HepG2 (cell line): ENCODE data around the gene PLXNA4. TPM values are rescaled to one million over a fixed set of nuclear protein-coding genes. Genes with fewer than 3 reads are reported as not detected.

Experiments used
- ATAC-seq: fragments of 200-7000 bp; cut with Tn5 transposase; 3 replicates; pipeline ENCODE4 v1.9.1; 2020; ENCODE audit warnings: mild to moderate bottlenecking, moderate library complexity
- BruUV-seq: library from RNA; stranded (reverse); fragments of 400-500 nt; replicated peaks from 2 replicates; lab custom pipeline; 2021; lab: Mats Ljungman, UMichigan
- CTCF ChIA-PET: fragments of 300-600 bp; formaldehyde crosslinking; extraction: SDS; loops from one replicate; lab custom pipeline; 2021; ENCODE audit warnings: low total read pairs, inconsistent platforms, low intra/inter-chr PET ratio; lab: Yijun Ruan, JAX
- POLR2A ChIA-PET: fragments of 350-600 bp; sonication (Branson Sonifier 250); formaldehyde crosslinking; loops from one replicate; lab custom pipeline; 2020; ENCODE audit warnings: antibody characterized with exemption, inconsistent platforms; lab: Yijun Ruan, JAX
- DNase-seq: peaks from one replicate; pipeline ENCODE4 v3.0.0-alpha.2; 2015; ENCODE audit warnings: low spot score
- FAIRE-seq: peaks from 3 replicates; lab custom pipeline; 2011; peaks lifted over from hg19 to GRCh38; lab: Jason Lieb, UNC
- H2AFZ ChIP-seq: one replicate; pipeline ENCODE4 v1.6.1; 2011; ENCODE audit warnings: low read length, inconsistent platforms
- H3K27ac ChIP-seq: fragments of 300-600 bp; 3 replicates; pipeline ENCODE4 v1.8.0; 2011; ENCODE audit warnings: mixed run types, mild to moderate bottlenecking, mixed read lengths, low read length, inconsistent platforms; ENCODE audit not compliant: insufficient read depth; ENCODE audit errors: extremely low read length
- H3K27me3 ChIP-seq, 2 experiments: fragments of 200-600 bp in 1 of 2; 2 replicates in 1 of 2; 3 replicates in 1 of 2; pipeline versions ENCODE4 v1.6.0 to v1.8.0; 2011; ENCODE audit warnings: low read length in 2 of 2, mild to moderate bottlenecking in 2 of 2, moderate library complexity in 2 of 2, inconsistent platforms in 1 of 2; ENCODE audit not compliant: insufficient read depth in 2 of 2, control insufficient read depth in 1 of 2
- H3K36me3 ChIP-seq, 2 experiments: fragments of 200-600 bp in 1 of 2; replicated peaks in 1 of 2; 2 replicates in 1 of 2; 3 replicates in 1 of 2; pipeline versions ENCODE4 v1.5.1 to v1.8.0; 2011; ENCODE audit warnings: low read length in 2 of 2, inconsistent platforms in 1 of 2; ENCODE audit not compliant: insufficient read depth in 2 of 2, control insufficient read depth in 1 of 2
- H3K4me1 ChIP-seq: 2 replicates; pipeline ENCODE4 v1.5.1; 2012; ENCODE audit warnings: low read length, inconsistent platforms; ENCODE audit not compliant: insufficient read depth
- H3K4me2 ChIP-seq: 2 replicates; pipeline ENCODE4 v1.6.0; 2011; ENCODE audit warnings: low read depth, low read length, inconsistent platforms
- H3K4me3 ChIP-seq, 3 experiments: fragments of 200-600 bp in 1 of 3; sonication (generic), shearing (Covaris generic) in 1 of 3; replicated peaks in 1 of 3; 2 replicates each; pipeline ENCODE4 v1.5.1; 2011 to 2016; ENCODE audit warnings: low read length in 3 of 3, inconsistent platforms in 2 of 3, low read depth in 2 of 3, mild to moderate bottlenecking in 2 of 3, control low read depth in 1 of 3, mixed read lengths in 1 of 3; ENCODE audit not compliant: insufficient read depth in 1 of 3
- H3K79me2 ChIP-seq: one replicate; pipeline ENCODE4 v1.6.1; 2011; ENCODE audit warnings: low read length, inconsistent platforms; ENCODE audit not compliant: insufficient read depth
- H3K9ac ChIP-seq: 2 replicates; pipeline ENCODE4 v1.6.0; 2011; ENCODE audit warnings: mild to moderate bottlenecking, low read depth, low read length, inconsistent platforms; ENCODE audit not compliant: insufficient read depth
- H3K9me3 ChIP-seq: 2 replicates; pipeline ENCODE4 v1.5.1; 2012; ENCODE audit warnings: mild to moderate bottlenecking, low read length
- H4K20me1 ChIP-seq: 2 replicates; pipeline ENCODE4 v1.6.0; 2011; ENCODE audit warnings: inconsistent platforms, mild to moderate bottlenecking, low read length, moderate library complexity; ENCODE audit not compliant: insufficient read depth
- ATF1 ChIP-seq: IDR thresholded peaks from 2 replicates; pipeline ENCODE4 v1.6.1; 2016; ENCODE audit warnings: mild to moderate bottlenecking, control low read depth
- BCL3 ChIP-seq: sonication (generic); formaldehyde crosslinking; IDR thresholded peaks from 2 replicates; pipeline ENCODE4 v1.5.1; 2020; ENCODE audit warnings: mild to moderate bottlenecking, missing genetic modification reagents, moderate library complexity
- CHCHD3 ChIP-seq: sonication (generic); formaldehyde crosslinking; IDR thresholded peaks from 2 replicates; pipeline ENCODE4 v1.8.0; 2022; ENCODE audit warnings: mild to moderate bottlenecking, missing genetic modification reagents, moderate library complexity
- FOXA1 ChIP-seq, 2 experiments: fragments of 450-650 bp in 1 of 2; sonication (generic) in 1 of 2; formaldehyde crosslinking in 1 of 2; IDR thresholded peaks; 2 replicates each; pipeline versions ENCODE4 v1.4.0 to v1.6.1; 2016 to 2020; ENCODE audit warnings: missing genetic modification reagents in 1 of 2
- FOXC1 ChIP-seq: sonication (generic); formaldehyde crosslinking; IDR thresholded peaks from 2 replicates; pipeline ENCODE4 v1.8.0; 2022; ENCODE audit warnings: mild to moderate bottlenecking, missing genetic modification reagents, borderline replicate concordance
- KMT2B ChIP-seq: IDR thresholded peaks from 2 replicates; pipeline ENCODE4 v1.6.1; 2016; ENCODE audit warnings: missing genetic modification reagents, missing compliant biosample characterization
- MXD4 ChIP-seq: IDR thresholded peaks from 2 replicates; pipeline ENCODE4 v1.6.1; 2016; ENCODE audit warnings: mild to moderate bottlenecking, missing biosample characterization, missing genetic modification reagents
- NPAS2 ChIP-seq: sonication (generic); formaldehyde crosslinking; IDR thresholded peaks from 2 replicates; pipeline ENCODE4 v1.8.0; 2022; ENCODE audit warnings: mild to moderate bottlenecking, missing genetic modification reagents, borderline replicate concordance
- NR3C1 ChIP-seq: sonication (generic); formaldehyde crosslinking; IDR thresholded peaks from 2 replicates; pipeline ENCODE4 v1.4.0; 2020; ENCODE audit warnings: missing genetic modification reagents
- NRL ChIP-seq: sonication (generic); formaldehyde crosslinking; IDR thresholded peaks from 2 replicates; pipeline ENCODE4 v1.5.0; 2020; ENCODE audit warnings: missing genetic modification reagents, mild to moderate bottlenecking, moderate library complexity, borderline replicate concordance
- RARG ChIP-seq: sonication (generic); formaldehyde crosslinking; IDR thresholded peaks from 2 replicates; pipeline ENCODE4 v1.4.0; 2020; ENCODE audit warnings: low read depth, mild to moderate bottlenecking, missing genetic modification reagents
- RFX1 ChIP-seq: fragments of 450-650 bp; IDR thresholded peaks from 2 replicates; pipeline ENCODE4 v1.6.1; 2017
- ZBTB1 ChIP-seq: sonication (generic); formaldehyde crosslinking; IDR thresholded peaks from 2 replicates; pipeline ENCODE4 v1.4.0; 2020; ENCODE audit warnings: missing genetic modification reagents, borderline replicate concordance
- ZNF44 ChIP-seq: sonication (generic); formaldehyde crosslinking; IDR thresholded peaks from 2 replicates; pipeline ENCODE4 v1.5.1; 2020; ENCODE audit warnings: mild to moderate bottlenecking, missing genetic modification reagents
- ZNF615 ChIP-seq: sonication (generic); formaldehyde crosslinking; IDR thresholded peaks from 2 replicates; pipeline ENCODE4 v1.5.0; 2020; ENCODE audit warnings: mild to moderate bottlenecking, missing genetic modification reagents, borderline replicate concordance
- ZNF616 ChIP-seq: sonication (generic); formaldehyde crosslinking; IDR thresholded peaks from 2 replicates; pipeline ENCODE4 v1.5.0; 2020; ENCODE audit warnings: low read depth, mild to moderate bottlenecking, missing genetic modification reagents
- WGBS: methylation state at CpG from one replicate; pipeline ENCODE4 v1.1.6; 2017; ENCODE audit warnings: low lambda C conversion rate; 5-methylcytosine and 5-hydroxymethylcytosine counted together
- in situ Hi-C: cut with HindIII; loops from 2 replicates; pipeline ENCODE4 v1.10.0; 2017; ENCODE audit warnings: low pct_unique_long_range_greater_than_20kb; ENCODE audit not compliant: extremely low pct_ligation_motif_present
- intact Hi-C: fragments of 100-400 bp; cut with micrococcal nuclease; formaldehyde crosslinking; loops from one replicate; pipeline ENCODE4 v1.10.0; 2022; ENCODE audit not compliant: unreplicated experiment
- polyA plus RNA-seq, 8 experiments: library from polyadenylated mRNA; depleted of rRNA in 3 of 8; stranded (reverse) in 7 of 8; unstranded in 1 of 8; fragments of >200 nt; fragmentation: Illumina TruSeq in 4 of 8; extraction: Trizol in 4 of 8; gene quantifications; 2 replicates each; pipeline versions ENCODE4 v1.2.1 to v1.2.3, GENCODE V29; 2011 to 2016; ENCODE audit warnings: low read depth in 4 of 8, missing spikeins in 1 of 8, mixed read lengths in 1 of 8; ENCODE audit not compliant: insufficient read depth in 1 of 8
- total RNA-seq, 5 experiments: library from RNA; depleted of rRNA; stranded (reverse); fragments of >200 nt; fragmentation: Illumina TruSeq; extraction: Trizol; gene quantifications; 2 replicates each; pipeline ENCODE4 v1.2.3, GENCODE V29; 2016; ENCODE audit warnings: low read depth in 1 of 5

PLXNA4 gene
- total and polyA plus RNA-seq, 2 of the 13 experiments (the other 11 are each of a cell fraction or from before 2014, with no cell fraction given), result 0.01 to 0.04 TPM

DNA sequence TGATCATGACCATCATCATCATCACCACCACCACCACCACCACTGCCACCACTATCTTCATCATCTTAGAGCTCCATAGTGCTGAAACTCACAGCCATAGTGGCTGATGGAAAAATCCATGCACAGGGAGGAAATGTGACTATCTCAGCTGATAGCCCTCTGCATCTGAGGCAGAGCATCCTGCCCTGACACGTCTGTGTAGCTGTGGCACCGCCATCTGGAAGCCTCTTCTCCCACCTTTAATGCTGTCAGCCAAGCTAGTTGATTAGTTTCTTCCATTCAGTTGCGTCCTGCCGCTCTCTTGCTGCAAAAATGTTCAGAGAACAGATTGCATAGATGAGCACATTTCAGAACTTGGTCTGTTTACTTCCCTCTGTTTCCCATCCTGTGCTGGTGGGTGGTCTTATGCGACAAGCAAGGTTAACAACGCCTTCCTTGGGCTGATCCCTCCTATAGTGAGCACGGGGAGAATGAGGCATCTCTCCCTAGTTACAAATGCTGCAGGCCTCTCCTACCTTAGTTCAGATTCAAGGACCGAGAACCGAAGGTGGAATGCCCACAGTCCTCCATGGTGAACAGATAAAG is 478.6 kb downstream of the PLXNA4 start:
- CTCF ChIA-PET, result no interaction called here

More for the DNA sequence above, 478.6 kb downstream of the PLXNA4 start:
- Histone ChIP-seq H3K9ac (no peak overlapping the region), H3K27me3 (peaks cover 2 to 29% of the 10 kb centered on the region in 2 experiments; a peak in 2 of 5 replicates), H3K4me2 (no peak overlapping the region), H3K79me2 (no peaks in the 10 kb centered on the region), H3K27ac (no peak overlapping the region), H3K4me3 (no peak overlapping the region), H3K9me3 (no peaks in the 10 kb centered on the region), H4K20me1 (no peaks in the 10 kb centered on the region), H3K4me1 (no peaks in the 10 kb centered on the region), H2AFZ (no peak overlapping the region), H3K36me3 (no peaks in the 10 kb centered on the region)
- no peak for FAIRE-seq
- no peak for DNase-seq
- in situ Hi-C loops (no loop called here), intact Hi-C loops (no loop called here)
- TF ChIP-seq ZNF616 (CRISPR knock-in tag) (no peak), KMT2B (CRISPR knock-in tag) (no peak), NRL (CRISPR knock-in tag) (no peak), ATF1 (CRISPR knock-in tag) (no peak), ZNF44 (CRISPR knock-in tag) (no peak), NPAS2 (CRISPR knock-in tag) (no peak), ZBTB1 (CRISPR knock-in tag) (no peak), NR3C1 (no peak), CHCHD3 (CRISPR knock-in tag) (no peak), BCL3 (no peak), MXD4 (CRISPR knock-in tag) (no peak), RFX1 (no peak), FOXA1 (IDR thresholded peaks at IDR 0.05) (no peak), FOXA1 (CRISPR knock-in tag; IDR thresholded peaks at IDR 0.05) (no peak), FOXC1 (no peak), ZNF615 (CRISPR knock-in tag) (no peak), RARG (CRISPR knock-in tag) (no peak)
- WGBS, result 11% methylated on average over 9 of the region's 9 CpGs
- BruUV-seq, result no TSS peak
- ATAC-seq, result no peak
- POLR2A ChIA-PET, result no interaction called here
